CD14-positive monocyte (primary cell): Measurements from ENCODE around the gene CCDC50. TPM values are rescaled to one million over a fixed set of nuclear protein-coding genes. Genes with fewer than 3 reads are reported as not detected.
A peak's percentile ranks its signal among the peaks of the same experiment; 100 is the strongest.

Source experiments
- DNase-seq, 3 donors: peaks; one replicate each; pipeline ENCODE4 v3.0.0-alpha.2; 2011 to 2022
- H2AFZ ChIP-seq: 2 replicates; pipeline ENCODE4 v1.6.0; 2012; ENCODE audit warnings: mild to moderate bottlenecking, low read depth, low read length, inconsistent platforms; ENCODE audit not compliant: insufficient read depth, poor library complexity, severe bottlenecking
- H3K27ac ChIP-seq, 2 donors: 1 replicate in 1 of 2; 2 replicates in 1 of 2; pipeline ENCODE4 v1.5.1; 2012 to 2013; ENCODE audit warnings: low read length in 2 of 2, control low read depth in 1 of 2, inconsistent platforms in 1 of 2, low read depth in 1 of 2, mild to moderate bottlenecking in 1 of 2
- H3K27me3 ChIP-seq, 2 donors: one replicate each; pipeline versions ENCODE4 v1.6.0 to v1.6.1; 2011 to 2013; ENCODE audit warnings: low read length in 2 of 2; ENCODE audit not compliant: control insufficient read depth in 2 of 2, insufficient read depth in 2 of 2
- H3K36me3 ChIP-seq, 2 donors: replicated peaks in 1 of 2; 1 replicate in 1 of 2; 2 replicates in 1 of 2; pipeline versions ENCODE4 v1.5.1 to v1.6.1; 2012 to 2013; ENCODE audit warnings: low read length in 2 of 2, control low read depth in 1 of 2, inconsistent platforms in 1 of 2, mild to moderate bottlenecking in 1 of 2; ENCODE audit not compliant: insufficient read depth in 2 of 2, control insufficient read depth in 1 of 2
- H3K4me1 ChIP-seq, 2 donors: 1 replicate in 1 of 2; 2 replicates in 1 of 2; pipeline versions ENCODE4 v1.5.1 to v1.6.1; 2012 to 2013; ENCODE audit warnings: low read length in 2 of 2, control low read depth in 1 of 2, inconsistent platforms in 1 of 2, mild to moderate bottlenecking in 1 of 2, moderate library complexity in 1 of 2; ENCODE audit not compliant: insufficient read depth in 2 of 2, control insufficient read depth in 1 of 2
- H3K4me2 ChIP-seq: replicated peaks from 2 replicates; pipeline ENCODE3; 2012; ENCODE audit warnings: low read length, moderate library complexity, mild to moderate bottlenecking; ENCODE audit not compliant: poor library complexity, severe bottlenecking; ENCODE audit errors: extremely low read depth
- H3K4me3 ChIP-seq, 3 experiments: fragments of 200-600 bp in 1 of 3; sonication (generic) in 1 of 3; replicated peaks in 1 of 3; 1 replicate in 2 of 3; 2 replicates in 1 of 3; pipeline ENCODE4 v1.5.1; 2011 to 2013; ENCODE audit warnings: low read length in 3 of 3, mild to moderate bottlenecking in 3 of 3, control low read depth in 2 of 3, low read depth in 2 of 3, inconsistent platforms in 1 of 3, moderate library complexity in 1 of 3
- H3K79me2 ChIP-seq: 2 replicates; pipeline ENCODE4 v1.6.0; 2012; ENCODE audit warnings: mild to moderate bottlenecking, control low read depth, inconsistent platforms, low read length, moderate library complexity; ENCODE audit not compliant: insufficient read depth
- H3K9ac ChIP-seq: 2 replicates; pipeline ENCODE4 v1.6.0; 2017; ENCODE audit warnings: low read length, mild to moderate bottlenecking; ENCODE audit not compliant: insufficient read depth, poor library complexity, severe bottlenecking
- H3K9me3 ChIP-seq, 2 donors: replicated peaks in 1 of 2; 1 replicate in 1 of 2; 2 replicates in 1 of 2; pipeline versions ENCODE4 v1.5.1 to v1.6.1; 2012 to 2013; ENCODE audit warnings: low read length in 2 of 2, control low read depth in 1 of 2; ENCODE audit not compliant: control insufficient read depth in 1 of 2, insufficient read depth in 1 of 2
- H4K20me1 ChIP-seq: 2 replicates; pipeline ENCODE4 v1.6.0; 2012; ENCODE audit warnings: mild to moderate bottlenecking, low read length, control low read depth, moderate library complexity; ENCODE audit not compliant: insufficient read depth
- H3K27ac Mint-ChIP-seq, 7 donors: one replicate each; pipeline ENCODE4 v1.8.0; 2020; ENCODE audit warnings: mild to moderate bottlenecking in 7 of 7, mixed read lengths in 7 of 7, moderate library complexity in 6 of 7, inconsistent platforms in 2 of 7
- H3K27me3 Mint-ChIP-seq, 3 donors: one replicate each; pipeline ENCODE4 v1.8.0; 2021 to 2022; ENCODE audit warnings: low read depth in 3 of 3, mild to moderate bottlenecking in 3 of 3, mixed read lengths in 3 of 3, moderate library complexity in 3 of 3, inconsistent platforms in 1 of 3
- H3K36me3 Mint-ChIP-seq, 2 donors: one replicate each; pipeline ENCODE4 v1.8.0; 2020; ENCODE audit warnings: mixed read lengths in 2 of 2, inconsistent platforms in 1 of 2, mild to moderate bottlenecking in 1 of 2
- H3K4me1 Mint-ChIP-seq: one replicate; pipeline ENCODE4 v1.8.0; 2020; ENCODE audit warnings: mild to moderate bottlenecking, mixed read lengths
- H3K4me3 Mint-ChIP-seq, 2 donors: one replicate each; pipeline ENCODE4 v1.8.0; 2020; ENCODE audit warnings: mild to moderate bottlenecking in 2 of 2, mixed read lengths in 2 of 2, moderate library complexity in 1 of 2
- H3K9me3 Mint-ChIP-seq, 7 donors: one replicate each; pipeline ENCODE4 v1.8.0; 2020 to 2022; ENCODE audit warnings: mixed read lengths in 7 of 7, mild to moderate bottlenecking in 6 of 7, moderate library complexity in 6 of 7, inconsistent platforms in 2 of 7
- WGBS: methylation state at CpG from one replicate; pipeline ENCODE4 v1.1.5; 2013; ENCODE audit warnings: missing lambda C conversion rate; ENCODE audit not compliant: insufficient coverage; 5-methylcytosine and 5-hydroxymethylcytosine counted together
- intact Hi-C, 2 donors: fragments of 100-400 bp; cut with micrococcal nuclease; formaldehyde crosslinking; loops; one replicate each; pipeline versions ENCODE4 v1.15.0 to v1.15.1; 2023
- polyA minus RNA-seq: library from RNA; depleted of rRNA, polyadenylated mRNA; stranded (reverse); fragments of >200 nt; gene quantifications from 2 replicates; pipeline ENCODE4 v1.2.3, GENCODE V29; 2012
- polyA plus RNA-seq, 3 donors: library from polyadenylated mRNA; depleted of rRNA in 1 of 3; unstranded in 2 of 3; stranded (reverse) in 1 of 3; fragments of 300-500 nt in 2 of 3; fragments of >200 nt in 1 of 3; fragmentation: Illumina TruSeq in 2 of 3; gene quantifications; 1 replicate in 2 of 3; 2 replicates in 1 of 3; pipeline ENCODE4 v1.2.3, GENCODE V29; 2012 to 2021
- total RNA-seq, 12 experiments: library from RNA in 1 of 12; stranded (reverse) in 1 of 12; fragments of 120-200 nt in 1 of 12; gene quantifications; one replicate each; pipeline ENCODE4 v1.2.4 and lab custom pipeline; 2013 to 2026; ENCODE audit warnings: mixed read lengths in 6 of 12, inconsistent platforms in 1 of 12
- TF ChIP-seq, protein P1 (sequence below): fragments of 200-600 bp; IDR thresholded peaks from one replicate; pipeline ENCODE4 v1.8.0; 2022; ENCODE audit warnings: antibody characterized with exemption, mild to moderate bottlenecking

Gene CCDC50, protein sequence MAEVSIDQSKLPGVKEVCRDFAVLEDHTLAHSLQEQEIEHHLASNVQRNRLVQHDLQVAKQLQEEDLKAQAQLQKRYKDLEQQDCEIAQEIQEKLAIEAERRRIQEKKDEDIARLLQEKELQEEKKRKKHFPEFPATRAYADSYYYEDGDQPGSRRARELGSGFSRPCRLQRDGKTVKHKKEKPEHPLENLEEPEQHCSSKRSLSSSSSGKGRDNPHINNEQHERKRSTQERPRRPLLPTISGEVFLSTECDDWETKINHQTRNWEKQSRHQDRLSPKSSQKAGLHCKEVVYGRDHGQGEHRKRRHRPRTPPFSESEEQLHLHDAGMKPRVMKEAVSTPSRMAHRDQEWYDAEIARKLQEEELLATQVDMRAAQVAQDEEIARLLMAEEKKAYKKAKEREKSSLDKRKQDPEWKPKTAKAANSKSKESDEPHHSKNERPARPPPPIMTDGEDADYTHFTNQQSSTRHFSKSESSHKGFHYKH
- 33.0 TPM for total RNA-seq (2013)
- 10 to 100 TPM; 13.3 to 29.2 (median 25.8) TPM for polyA plus RNA-seq
- 8.9 and 19.1 TPM in 2 replicates for polyA minus RNA-seq
- total RNA-seq (lab: John Stamatoyannopoulos, UW): 19.2 to 58.6 (median 39.7) reads per million in 11 experiments

DNA sequence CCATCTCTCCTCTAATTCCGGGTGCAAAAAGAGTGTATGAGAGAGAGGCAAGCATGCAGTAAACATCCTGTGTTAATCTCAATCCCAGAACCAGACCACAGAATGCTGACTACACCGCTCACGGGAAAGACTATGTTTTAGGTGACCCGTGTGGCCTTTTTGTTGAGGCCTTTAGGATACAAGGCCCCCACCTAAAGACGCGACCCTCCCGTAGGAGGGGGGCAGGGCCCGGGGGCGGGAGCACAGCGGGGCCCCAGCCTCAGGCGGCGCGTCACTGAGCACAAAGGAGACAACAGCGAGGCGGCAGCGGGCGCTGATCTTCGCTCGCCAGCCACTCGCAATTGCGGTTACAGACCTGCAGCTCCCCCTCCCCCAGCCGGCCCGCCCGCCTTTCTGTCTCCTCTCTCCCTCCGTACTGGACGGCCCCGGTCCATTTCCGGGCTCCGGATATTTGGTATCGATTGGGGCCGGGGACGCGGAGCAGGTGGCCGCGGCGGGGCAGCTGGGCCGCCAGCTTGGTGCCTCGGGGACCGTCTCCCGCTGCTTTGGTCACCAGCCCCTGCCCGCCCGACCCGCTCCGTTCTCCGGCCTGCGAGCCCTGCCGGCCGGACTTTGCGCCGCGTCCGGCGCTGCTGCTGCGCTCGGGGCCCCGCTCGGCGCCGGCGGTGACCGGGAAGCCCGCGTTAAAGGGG is at the start of gene CCDC50:
CCDC50 (plus strand) TSS at position 433 of the 692 bp plus-strand sequence. CDS start 281 bp downstream, outside the sequence.
- peak within 1 kb of the TSS; percentile 83 for H3K4me2 ChIP-seq
- Mint-ChIP-seq H3K4me1 (peaks cover 36% of the 10 kb centered on the region), H3K9me3 (peaks cover 0 to 7% (median 0%) of the 10 kb centered on the region in 7 donors), H3K27ac (peak within 1 kb of the TSS; percentile 25 to 89 (median 69)), H3K27me3 (peaks cover 12 to 23% (median 15%) of the 10 kb centered on the region in 3 donors), H3K4me3 (peak within 1 kb of the TSS; percentile 84 to 92), H3K36me3 (peaks cover 0 to 4% of the 10 kb centered on the region in 2 donors)
- H3K27me3 ChIP-seq: no peaks in the 10 kb centered on the region
- DNase-seq: peak; percentile 16 to 37 (median 30)
- H3K4me3 ChIP-seq: peak within 1 kb of the TSS; percentile 77 to 98 (median 88)
- peak within 1 kb of the TSS; percentile 94 for H2AFZ ChIP-seq
- H3K36me3 ChIP-seq: no peaks in the 10 kb centered on the region
- H3K4me1 ChIP-seq: peaks cover 16 to 38% of the 10 kb centered on the region in 2 donors
- H4K20me1 ChIP-seq: no peaks in the 10 kb centered on the region
- no peaks in the 10 kb centered on the region for H3K9me3 ChIP-seq
- TF ChIP-seq, protein P1, sequence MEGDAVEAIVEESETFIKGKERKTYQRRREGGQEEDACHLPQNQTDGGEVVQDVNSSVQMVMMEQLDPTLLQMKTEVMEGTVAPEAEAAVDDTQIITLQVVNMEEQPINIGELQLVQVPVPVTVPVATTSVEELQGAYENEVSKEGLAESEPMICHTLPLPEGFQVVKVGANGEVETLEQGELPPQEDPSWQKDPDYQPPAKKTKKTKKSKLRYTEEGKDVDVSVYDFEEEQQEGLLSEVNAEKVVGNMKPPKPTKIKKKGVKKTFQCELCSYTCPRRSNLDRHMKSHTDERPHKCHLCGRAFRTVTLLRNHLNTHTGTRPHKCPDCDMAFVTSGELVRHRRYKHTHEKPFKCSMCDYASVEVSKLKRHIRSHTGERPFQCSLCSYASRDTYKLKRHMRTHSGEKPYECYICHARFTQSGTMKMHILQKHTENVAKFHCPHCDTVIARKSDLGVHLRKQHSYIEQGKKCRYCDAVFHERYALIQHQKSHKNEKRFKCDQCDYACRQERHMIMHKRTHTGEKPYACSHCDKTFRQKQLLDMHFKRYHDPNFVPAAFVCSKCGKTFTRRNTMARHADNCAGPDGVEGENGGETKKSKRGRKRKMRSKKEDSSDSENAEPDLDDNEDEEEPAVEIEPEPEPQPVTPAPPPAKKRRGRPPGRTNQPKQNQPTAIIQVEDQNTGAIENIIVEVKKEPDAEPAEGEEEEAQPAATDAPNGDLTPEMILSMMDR: no peak
- under 1% methylated on average over 60 of the region's 63 CpGs for WGBS
- peaks cover 39% of the 10 kb centered on the region for H3K79me2 ChIP-seq
- intact Hi-C loops: no loop called here
- peak within 1 kb of the TSS; percentile 89 for H3K9ac ChIP-seq
- H3K27ac ChIP-seq: peak within 1 kb of the TSS; percentile 48 to 82

DNA sequence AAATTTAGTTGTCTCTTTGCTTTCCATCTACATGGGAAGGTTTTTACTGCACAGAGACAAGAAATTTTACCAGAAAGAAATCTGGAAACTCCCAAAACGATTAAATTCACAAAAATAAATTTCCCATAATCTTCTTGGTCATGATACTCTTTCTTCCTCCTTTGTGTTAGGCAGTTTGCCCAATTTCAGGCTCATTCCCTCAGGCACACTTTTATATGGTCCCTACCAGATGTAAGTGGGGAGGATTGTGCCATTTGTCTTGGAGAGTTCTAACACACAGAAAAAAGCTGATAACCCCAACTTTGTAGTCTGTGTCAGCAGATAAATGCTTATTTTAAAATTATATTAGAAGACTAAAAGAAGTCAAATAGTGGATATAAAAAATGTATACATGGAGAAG is 49.1 kb upstream of the CCDC50 start:
- Histone ChIP-seq H3K79me2 (no peaks in the 10 kb centered on the region), H3K27ac (no peak overlapping the region), H3K36me3 (no peaks in the 10 kb centered on the region), H3K9ac (no peak overlapping the region), H3K4me3 (no peak overlapping the region), H2AFZ (no peak overlapping the region), H3K9me3 (no peaks in the 10 kb centered on the region), H3K4me2 (no peak overlapping the region), H4K20me1 (no peaks in the 10 kb centered on the region), H3K27me3 (no peaks in the 10 kb centered on the region), H3K4me1 (no peaks in the 10 kb centered on the region)
- TF ChIP-seq, protein P1: no peak
- Mint-ChIP-seq H3K27ac (no peak overlapping the region), H3K9me3 (peaks cover 0 to 2% (median 0%) of the 10 kb centered on the region in 7 donors), H3K27me3 (peaks cover 0 to 2% (median 0%) of the 10 kb centered on the region in 3 donors), H3K4me1 (peaks cover 2% of the 10 kb centered on the region), H3K4me3 (no peak overlapping the region), H3K36me3 (no peaks in the 10 kb centered on the region)
- intact Hi-C loops: no loop called here
- 63% methylated on average over 1 of the region's 1 CpG for WGBS
- DNase-seq: no peak
